KG1 (cell line): ENCODE data around the gene DOLPP1.
A peak's percentile ranks its signal among the peaks of the same experiment; 100 is the strongest.

Source experiments
- DNase-seq: peaks from one replicate; lab custom pipeline; 2025; lab: John Stamatoyannopoulos, UW

DOLPP1 gene

DNA sequence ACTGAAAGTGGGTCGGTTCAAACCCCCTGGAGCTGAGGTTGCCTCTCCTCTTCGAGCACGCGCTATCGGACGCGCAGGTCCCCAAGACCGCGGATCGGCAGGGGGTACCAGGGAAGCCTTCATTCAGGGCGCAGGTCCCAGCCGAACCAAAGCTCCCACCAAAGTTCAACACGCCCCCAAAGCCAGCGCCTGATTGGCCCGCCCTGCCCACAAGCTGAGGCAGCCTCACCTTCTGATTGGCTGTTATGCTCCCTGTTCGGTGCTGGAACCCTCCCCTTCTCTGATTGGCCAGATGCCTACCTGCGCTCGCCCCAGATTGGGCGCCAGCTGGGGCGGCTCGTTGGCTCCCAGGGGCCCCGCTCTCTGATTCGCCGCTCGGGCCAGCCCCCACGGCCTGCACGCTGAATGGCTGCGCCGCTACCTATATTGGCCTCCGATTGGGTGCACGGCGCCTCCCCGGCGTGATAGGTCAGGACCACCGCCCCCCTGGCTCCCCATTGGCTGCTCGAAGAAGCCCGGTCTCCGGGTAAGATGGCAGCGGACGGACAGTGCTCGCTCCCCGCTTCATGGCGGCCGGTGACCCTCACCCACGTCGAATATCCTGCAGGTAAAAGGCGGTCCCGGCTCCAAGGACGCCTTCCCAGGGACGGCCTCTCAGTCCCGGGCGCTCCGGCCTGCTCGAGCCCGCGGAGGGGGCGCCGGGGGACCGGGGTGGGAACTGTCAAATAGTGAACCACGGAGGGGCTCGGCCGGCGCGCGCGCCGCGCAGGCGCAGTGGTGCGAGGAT lies at the start of gene DOLPP1:
Gene DOLPP1, plus strand, starts transcription at position 511 of the 787 bp plus-strand sequence. Its CDS starts 21 bp downstream, at position 532.
- DNase-seq: peak; percentile 96

DNA sequence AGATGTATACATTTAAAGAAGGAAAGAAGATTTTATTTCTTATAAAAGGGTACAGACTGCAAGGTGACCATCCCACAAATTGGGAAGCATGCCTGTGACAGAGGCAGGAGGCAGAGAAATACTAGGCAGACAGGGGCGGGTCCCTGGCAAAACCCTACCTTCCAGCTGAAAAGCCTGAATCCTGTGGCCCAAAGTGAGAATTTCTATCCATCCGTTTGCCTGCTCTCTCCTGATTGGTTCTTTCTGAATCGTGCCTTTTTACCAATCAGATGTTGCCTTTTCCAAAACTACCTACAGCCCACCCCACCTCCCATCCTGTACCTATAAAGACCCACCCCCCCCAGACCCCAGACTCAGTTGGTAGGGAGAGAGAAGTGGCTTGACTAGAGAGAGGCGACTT lies 49.4 kb upstream of the DOLPP1 start:
- DNase-seq: no peak

DNA sequence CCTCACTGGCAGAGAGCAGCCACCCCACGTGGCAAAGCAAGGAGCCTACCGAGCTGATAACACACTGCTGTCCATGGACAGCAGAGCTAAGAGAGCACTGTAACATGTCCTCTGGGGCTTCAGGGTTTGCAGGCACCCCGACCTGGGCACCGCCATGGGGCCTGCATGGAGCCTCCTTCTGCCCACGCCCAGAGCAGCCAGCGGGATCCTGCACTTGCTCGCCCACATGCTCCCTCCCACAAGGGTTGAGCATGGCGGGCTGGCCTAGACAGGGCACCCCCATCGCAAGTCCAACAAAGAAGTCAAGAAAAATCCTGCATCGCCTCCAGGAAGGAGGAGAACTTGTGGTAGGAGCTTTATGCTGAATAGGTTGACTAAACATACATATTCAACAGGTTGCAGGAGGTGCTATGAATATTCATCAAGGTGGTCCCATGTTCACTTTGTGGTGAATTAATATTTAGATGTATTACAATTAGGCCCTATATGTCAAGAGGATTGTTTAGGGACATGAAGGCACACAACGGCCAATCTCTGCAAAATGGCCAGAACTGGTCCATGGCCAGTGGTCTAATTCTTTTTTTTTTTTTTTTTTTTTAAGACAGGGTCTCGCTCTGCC lies 48.3 kb upstream of the DOLPP1 start:
- no peak for DNase-seq

DNA sequence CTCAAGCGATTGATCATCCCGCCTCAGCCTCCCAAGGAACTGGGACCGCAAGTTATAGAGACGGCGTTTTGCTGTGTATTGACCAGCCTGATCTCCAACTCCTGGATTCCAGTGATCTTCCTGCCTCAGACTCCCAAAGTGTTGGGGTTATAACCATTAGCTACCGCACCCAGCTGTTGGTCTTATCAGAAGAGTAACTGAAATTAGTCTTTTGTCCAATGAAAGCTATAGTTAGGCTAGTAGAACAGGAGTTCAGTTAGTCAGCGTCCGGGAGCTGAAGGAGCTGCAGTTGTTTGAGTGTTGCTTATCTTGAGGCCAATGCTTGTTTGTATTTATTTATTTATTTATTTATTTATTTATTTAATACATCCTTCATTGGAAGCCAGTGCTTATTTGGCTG lies 47.7 kb upstream of the DOLPP1 start:
- DNase-seq: no peak

GRCh38 chr9:129035838-129036237 lies 45.1 kb upstream of the DOLPP1 start:
- DNase-seq: peak; percentile 32

GRCh38 chr9:129036241-129036922 lies 44.5 kb upstream of the DOLPP1 start, which contains the start of gene MIGA2:
Gene MIGA2, plus strand, starts transcription at chr9:129036626. Its CDS starts 3,969 bp downstream, at chr9:129040595.
- DNase-seq: peak; percentile 93

- DNase-seq: no peak
Measured at GRCh38 chr9:129036923-129037766, 43.8 kb upstream of the DOLPP1 start.

DNA sequence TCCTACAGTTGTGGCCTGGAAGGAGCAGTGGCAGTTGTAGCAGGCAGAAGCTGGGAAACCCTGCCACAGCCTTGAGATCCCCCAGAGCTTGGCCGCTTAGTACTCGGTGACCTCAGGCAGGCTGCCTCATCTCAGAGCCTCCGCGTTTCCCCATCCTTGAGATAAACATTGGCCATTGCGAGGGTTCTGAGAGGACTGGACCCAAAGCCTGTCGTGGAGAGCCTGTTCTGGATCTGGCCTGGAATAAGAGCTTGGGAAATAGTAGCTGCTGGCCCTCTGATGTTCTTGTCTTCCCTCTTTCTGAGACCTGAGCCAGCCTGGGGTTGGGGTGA lies 43.2 kb upstream of the DOLPP1 start:
- no peak for DNase-seq

- no peak for DNase-seq
Measured at GRCh38 chr9:129038109-129038852, 42.6 kb upstream of the DOLPP1 start.

DNA sequence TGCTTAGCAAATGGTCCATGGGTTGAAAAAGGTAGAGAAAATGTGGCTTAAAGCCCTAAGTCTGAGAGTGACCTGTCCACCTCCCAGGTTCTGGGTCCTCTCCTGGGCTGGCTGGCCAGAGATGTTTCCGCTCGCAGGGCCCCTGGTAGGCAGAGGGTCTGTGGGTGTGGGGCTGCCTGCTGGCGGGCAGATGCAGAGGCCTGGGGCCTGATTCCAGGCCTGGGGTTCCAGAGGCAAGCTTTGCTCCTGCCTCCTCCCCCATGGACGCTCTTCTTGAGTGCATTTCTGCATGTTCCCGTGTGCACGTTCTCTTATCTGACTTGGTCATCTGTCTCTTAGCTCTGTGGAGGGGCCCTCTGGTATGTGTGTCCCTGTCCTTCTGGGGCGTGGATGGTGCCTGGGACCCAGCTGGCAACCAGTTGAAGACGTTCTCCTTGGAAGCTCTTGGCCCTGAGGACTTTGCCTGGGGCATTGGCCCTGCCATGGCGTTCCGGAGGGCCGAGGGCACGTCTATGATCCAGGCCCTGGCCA lies 40.7 kb upstream of the DOLPP1 start:
- no peak for DNase-seq

GRCh38 chr9:129042016-129042415 lies 38.9 kb upstream of the DOLPP1 start:
- no peak for DNase-seq

- DNase-seq: no peak
Measured at GRCh38 chr9:129052592-129052991, 28.3 kb upstream of the DOLPP1 start.

DNA sequence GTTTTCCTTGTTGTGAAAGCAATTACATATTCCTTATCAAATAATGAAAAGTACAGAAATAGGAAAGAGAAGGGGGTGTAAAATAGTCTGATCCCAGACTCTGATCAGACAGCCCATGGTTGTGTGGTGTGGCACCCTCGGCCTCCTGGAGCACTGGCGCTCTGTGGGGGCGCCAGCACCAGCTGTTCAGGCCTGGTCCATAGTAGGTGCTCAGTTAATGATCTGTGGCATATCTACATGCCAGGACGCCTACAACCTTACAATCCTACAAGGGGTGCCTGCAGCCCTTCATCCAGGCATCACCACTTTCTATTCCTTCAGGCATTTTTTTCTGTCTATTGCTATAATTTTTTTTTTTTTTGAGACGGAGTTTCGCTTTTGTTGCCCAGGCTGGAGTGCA lies 27.9 kb upstream of the DOLPP1 start:
- DNase-seq: no peak

DNA sequence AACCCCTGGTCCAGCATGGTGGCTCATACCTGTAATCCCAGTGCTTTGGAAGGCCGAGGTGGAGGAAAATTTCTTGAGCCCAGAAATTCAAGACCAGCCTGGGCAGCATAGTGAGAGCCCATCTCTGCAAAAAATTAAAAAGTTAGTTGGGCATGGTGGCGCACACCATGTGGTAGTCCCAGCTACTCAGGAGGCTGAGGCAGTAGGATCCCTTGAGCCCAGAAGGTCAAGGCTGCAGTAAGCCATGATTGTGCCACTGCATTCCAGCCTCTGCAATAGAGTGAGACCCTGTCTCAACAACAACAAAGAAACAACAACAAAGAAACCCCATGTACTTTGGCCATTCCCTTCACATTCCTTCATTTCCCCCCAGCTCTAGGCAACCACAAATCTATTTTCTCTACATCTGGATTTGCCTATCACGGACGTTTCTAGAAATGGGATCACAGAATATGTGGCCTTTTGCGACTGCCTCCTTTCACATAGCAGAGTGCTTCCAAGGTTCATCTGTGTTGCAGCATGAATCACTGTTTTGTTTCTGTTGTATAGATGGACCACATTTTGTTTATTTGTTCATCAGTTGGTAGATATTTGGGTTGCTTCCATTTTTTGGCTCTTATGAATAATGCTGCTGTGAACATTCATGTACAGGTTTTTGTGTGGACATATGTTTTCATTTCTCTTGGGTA lies 26.6 kb upstream of the DOLPP1 start:
- no peak for DNase-seq

GRCh38 chr9:129058965-129059795 lies 21.7 kb upstream of the DOLPP1 start:
- DNase-seq: no peak

- DNase-seq: no peak
Measured at GRCh38 chr9:129059796-129060785, 20.8 kb upstream of the DOLPP1 start.

- no peak for DNase-seq
Measured at GRCh38 chr9:129060991-129061390, 19.9 kb upstream of the DOLPP1 start.

DNA sequence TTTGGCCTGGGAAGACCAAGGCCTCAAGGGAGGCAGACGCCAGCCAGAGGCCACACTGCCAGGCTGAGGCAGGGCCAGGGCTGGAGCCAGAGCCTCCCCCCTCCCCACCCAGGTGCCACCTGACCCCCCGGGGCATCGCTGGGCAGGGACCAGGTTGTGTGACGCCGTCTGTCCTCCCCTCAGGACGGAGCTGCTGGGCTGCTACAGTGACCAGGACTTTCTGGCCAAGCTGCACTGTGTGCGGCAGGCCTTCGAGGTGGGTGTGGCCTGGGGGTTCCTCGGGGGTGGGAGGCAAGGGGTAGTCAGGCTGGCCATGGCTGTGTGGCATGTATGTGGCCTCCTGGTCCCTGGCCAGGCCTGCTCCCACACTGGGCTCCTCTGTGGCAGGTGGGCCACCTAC lies 17.9 kb upstream of the DOLPP1 start:
- DNase-seq: no peak
